ENCODE data around the gene GOLPH3L. TPM values are rescaled to one million over a fixed set of nuclear protein-coding genes. Genes with fewer than 3 reads are reported as not detected.
"Not testable (repeated sequence)": the region's sequence is repeated elsewhere in the genome, so short reads cannot be mapped to it uniquely, and the experiment has no call there.

Gene GOLPH3L
- total RNA-seq, 1 experiment from 2014 or later, result 19.6 TPM

GRCh38 chr1:150603711-150604110 is 93.2 kb downstream of the GOLPH3L start:
- no peaks in the 10 kb centered on the region for H3K27me3 ChIP-seq (ENCODE audit: control insufficient read depth, insufficient read depth, low read length)
- no TSS peak for BruUV-seq (replicated peaks)
- H3K27ac ChIP-seq (ENCODE audit: low read length), result peak overlapping the region; percentile 89
- POLR2A ChIA-PET, result interaction anchor here (0.8 to 1.0 kb wide), 2 partner anchors 15 to 33 kb away, joined by 3 read pairs; no protein-coding TSS in a partner anchor
- H3K9me3 ChIP-seq (ENCODE audit: control insufficient read depth, insufficient read depth, low read depth, low read length), result no peaks in the 10 kb centered on the region
- in situ Hi-C loops (cut with HindIII; ENCODE audit: low pct_unique_long_range_greater_than_20kb, low sequenced_read_pairs), result no loop called here
- no peak for DNase-seq (ENCODE audit: low read depth, low spot score)
- intact Hi-C loops (cut with micrococcal nuclease; ENCODE audit: unreplicated experiment), result no loop called here
- ATAC-seq, result no peak
- TF ChIP-seq CTCF (IDR thresholded peaks at IDR 0.05), result no peak
- TF ChIP-seq, protein P1, sequence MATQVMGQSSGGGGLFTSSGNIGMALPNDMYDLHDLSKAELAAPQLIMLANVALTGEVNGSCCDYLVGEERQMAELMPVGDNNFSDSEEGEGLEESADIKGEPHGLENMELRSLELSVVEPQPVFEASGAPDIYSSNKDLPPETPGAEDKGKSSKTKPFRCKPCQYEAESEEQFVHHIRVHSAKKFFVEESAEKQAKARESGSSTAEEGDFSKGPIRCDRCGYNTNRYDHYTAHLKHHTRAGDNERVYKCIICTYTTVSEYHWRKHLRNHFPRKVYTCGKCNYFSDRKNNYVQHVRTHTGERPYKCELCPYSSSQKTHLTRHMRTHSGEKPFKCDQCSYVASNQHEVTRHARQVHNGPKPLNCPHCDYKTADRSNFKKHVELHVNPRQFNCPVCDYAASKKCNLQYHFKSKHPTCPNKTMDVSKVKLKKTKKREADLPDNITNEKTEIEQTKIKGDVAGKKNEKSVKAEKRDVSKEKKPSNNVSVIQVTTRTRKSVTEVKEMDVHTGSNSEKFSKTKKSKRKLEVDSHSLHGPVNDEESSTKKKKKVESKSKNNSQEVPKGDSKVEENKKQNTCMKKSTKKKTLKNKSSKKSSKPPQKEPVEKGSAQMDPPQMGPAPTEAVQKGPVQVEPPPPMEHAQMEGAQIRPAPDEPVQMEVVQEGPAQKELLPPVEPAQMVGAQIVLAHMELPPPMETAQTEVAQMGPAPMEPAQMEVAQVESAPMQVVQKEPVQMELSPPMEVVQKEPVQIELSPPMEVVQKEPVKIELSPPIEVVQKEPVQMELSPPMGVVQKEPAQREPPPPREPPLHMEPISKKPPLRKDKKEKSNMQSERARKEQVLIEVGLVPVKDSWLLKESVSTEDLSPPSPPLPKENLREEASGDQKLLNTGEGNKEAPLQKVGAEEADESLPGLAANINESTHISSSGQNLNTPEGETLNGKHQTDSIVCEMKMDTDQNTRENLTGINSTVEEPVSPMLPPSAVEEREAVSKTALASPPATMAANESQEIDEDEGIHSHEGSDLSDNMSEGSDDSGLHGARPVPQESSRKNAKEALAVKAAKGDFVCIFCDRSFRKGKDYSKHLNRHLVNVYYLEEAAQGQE (IDR thresholded peaks at IDR 0.05; ENCODE audit: insufficient read depth in 1 of 2, low read depth in 2 of 2, low read length in 1 of 2), result no peak
- no peak for TF ChIP-seq SIN3A (IDR thresholded peaks at IDR 0.05; ENCODE audit: borderline replicate concordance, insufficient read depth, low read depth, low read length)
- no peak for TF ChIP-seq TCF7L2 (IDR thresholded peaks at IDR 0.05; ENCODE audit: low read depth, low read length)
- TF ChIP-seq POLR2AphosphoS5 (IDR thresholded peaks at IDR 0.05; ENCODE audit: low read depth, low read length), result no peak
- no peaks in the 10 kb centered on the region for H3K36me3 ChIP-seq (ENCODE audit: control insufficient read depth, insufficient read depth, low read length)
- H3K4me1 ChIP-seq (ENCODE audit: control insufficient read depth, insufficient read depth, low read length), result peaks cover 15% of the 10 kb centered on the region
- no peak overlapping the region for H3K4me3 ChIP-seq (ENCODE audit: low read depth in 2 of 2, low read length in 2 of 2)
- CTCF ChIA-PET, result no interaction called here

GRCh38 chr1:150602372-150602771 is 94.6 kb downstream of the GOLPH3L start:
- H3K27ac ChIP-seq (ENCODE audit: low read length); H3K4me3 ChIP-seq (ENCODE audit: low read depth in 2 of 2, low read length in 2 of 2); H3K27me3 ChIP-seq (ENCODE audit: control insufficient read depth, insufficient read depth, low read length); CTCF ChIA-PET; DNase-seq (ENCODE audit: low read depth, low spot score); H3K9me3 ChIP-seq (ENCODE audit: control insufficient read depth, insufficient read depth, low read depth, low read length); in situ Hi-C loops (cut with HindIII; ENCODE audit: low pct_unique_long_range_greater_than_20kb, low sequenced_read_pairs); intact Hi-C loops (cut with micrococcal nuclease; ENCODE audit: unreplicated experiment); BruUV-seq (replicated peaks); ATAC-seq; H3K36me3 ChIP-seq (ENCODE audit: control insufficient read depth, insufficient read depth, low read length): not testable (repeated sequence)
- H3K4me1 ChIP-seq (ENCODE audit: control insufficient read depth, insufficient read depth, low read length), result peaks cover 15% of the 10 kb centered on the region
- POLR2A ChIA-PET, result interaction anchor here (0.7 kb wide), 2 partner anchors 27 to 39 kb away, joined by 7 to 10 read pairs; partner anchors contain the start of gene ENSA

GRCh38 chr1:150601540-150601939 is 95.4 kb downstream of the GOLPH3L start:
- no peaks in the 10 kb centered on the region for H3K27me3 ChIP-seq (ENCODE audit: control insufficient read depth, insufficient read depth, low read length)
- H3K9me3 ChIP-seq (ENCODE audit: control insufficient read depth, insufficient read depth, low read depth, low read length), result no peaks in the 10 kb centered on the region
- POLR2A ChIA-PET, result no interaction called here
- H3K36me3 ChIP-seq (ENCODE audit: control insufficient read depth, insufficient read depth, low read length), result no peaks in the 10 kb centered on the region
- H3K27ac ChIP-seq (ENCODE audit: low read length), result no peak overlapping the region
- in situ Hi-C loops (cut with HindIII; ENCODE audit: low pct_unique_long_range_greater_than_20kb, low sequenced_read_pairs) (no loop called here), intact Hi-C loops (cut with micrococcal nuclease; ENCODE audit: unreplicated experiment) (no loop called here)
- ATAC-seq (no peak), DNase-seq (ENCODE audit: low read depth, low spot score) (no peak)
- TF ChIP-seq TCF7L2 (IDR thresholded peaks at IDR 0.05; ENCODE audit: low read depth, low read length) (no peak), POLR2AphosphoS5 (IDR thresholded peaks at IDR 0.05; ENCODE audit: low read depth, low read length) (no peak)
- TF ChIP-seq, protein P1 (IDR thresholded peaks at IDR 0.05; ENCODE audit: insufficient read depth in 1 of 2, low read depth in 2 of 2, low read length in 1 of 2), result no peak
- no peak overlapping the region for H3K4me3 ChIP-seq (ENCODE audit: low read depth in 2 of 2, low read length in 2 of 2)
- H3K4me1 ChIP-seq (ENCODE audit: control insufficient read depth, insufficient read depth, low read length), result peaks cover 15% of the 10 kb centered on the region
- CTCF ChIA-PET, result no interaction called here
- no TSS peak for BruUV-seq (replicated peaks)

DNA sequence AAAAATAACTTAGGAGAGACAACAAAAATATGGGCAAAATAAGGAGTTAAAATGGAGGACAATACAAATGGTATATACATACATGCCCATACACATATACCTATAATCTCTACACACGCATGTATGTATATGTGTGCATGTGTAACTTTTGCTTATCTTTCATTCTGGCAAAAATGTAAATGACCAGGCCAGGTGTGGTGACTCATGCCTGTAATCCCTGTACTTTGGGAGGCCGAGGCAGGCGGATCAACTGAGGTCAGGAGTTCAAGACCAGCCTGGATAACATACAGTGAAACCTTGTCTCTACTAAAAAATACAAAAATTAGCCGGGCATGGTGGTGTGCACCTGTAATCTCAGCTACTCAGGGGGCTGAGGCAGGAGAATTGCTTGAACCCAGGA is 98.6 kb downstream of the GOLPH3L start:
- in situ Hi-C loops (cut with HindIII; ENCODE audit: low pct_unique_long_range_greater_than_20kb, low sequenced_read_pairs); ATAC-seq; DNase-seq (ENCODE audit: low read depth, low spot score); intact Hi-C loops (cut with micrococcal nuclease; ENCODE audit: unreplicated experiment); H3K27me3 ChIP-seq (ENCODE audit: control insufficient read depth, insufficient read depth, low read length); H3K4me3 ChIP-seq (ENCODE audit: low read depth in 2 of 2, low read length in 2 of 2); H3K36me3 ChIP-seq (ENCODE audit: control insufficient read depth, insufficient read depth, low read length); H3K9me3 ChIP-seq (ENCODE audit: control insufficient read depth, insufficient read depth, low read depth, low read length); H3K4me1 ChIP-seq (ENCODE audit: control insufficient read depth, insufficient read depth, low read length); BruUV-seq (replicated peaks); H3K27ac ChIP-seq (ENCODE audit: low read length); CTCF ChIA-PET: not testable (repeated sequence)
- POLR2A ChIA-PET, result interaction anchor here (0.7 kb wide), 1 partner anchor 571 kb away, joined by 4 read pairs; no protein-coding TSS in a partner anchor

Measured in Panc1 (cell line).